ENCODE data around the gene NDUFB8.

NDUFB8 gene

GRCh38 chr10:100490531-100490930 lies 39.1 kb downstream of the NDUFB8 start:
- TF ChIP-seq PATZ1 (CRISPR knock-in tag; IDR thresholded peaks at IDR 0.05; ENCODE audit: borderline replicate concordance) (no peak), ZFP30 (CRISPR knock-in tag; IDR thresholded peaks at IDR 0.05) (no peak), ARNTL (CRISPR knock-in tag; IDR thresholded peaks at IDR 0.05; ENCODE audit: borderline replicate concordance, low read depth) (no peak), OSR1 (CRISPR knock-in tag; IDR thresholded peaks at IDR 0.05) (no peak), ISL1 (CRISPR knock-in tag; IDR thresholded peaks at IDR 0.05) (no peak), ZNF70 (CRISPR knock-in tag; IDR thresholded peaks at IDR 0.05) (no peak), CSDC2 (CRISPR knock-in tag; IDR thresholded peaks at IDR 0.05) (no peak), ZC3H10 (CRISPR knock-in tag; IDR thresholded peaks at IDR 0.05) (no peak), CSRNP3 (CRISPR knock-in tag; IDR thresholded peaks at IDR 0.05) (no peak), GLIS3 (CRISPR knock-in tag; IDR thresholded peaks at IDR 0.05) (no peak), SNAI2 (CRISPR knock-in tag; IDR thresholded peaks at IDR 0.05) (no peak), ZNF8 (CRISPR knock-in tag; IDR thresholded peaks at IDR 0.05) (no peak), RARB (CRISPR knock-in tag; IDR thresholded peaks at IDR 0.05) (no peak)
- TF ChIP-seq, protein P1, sequence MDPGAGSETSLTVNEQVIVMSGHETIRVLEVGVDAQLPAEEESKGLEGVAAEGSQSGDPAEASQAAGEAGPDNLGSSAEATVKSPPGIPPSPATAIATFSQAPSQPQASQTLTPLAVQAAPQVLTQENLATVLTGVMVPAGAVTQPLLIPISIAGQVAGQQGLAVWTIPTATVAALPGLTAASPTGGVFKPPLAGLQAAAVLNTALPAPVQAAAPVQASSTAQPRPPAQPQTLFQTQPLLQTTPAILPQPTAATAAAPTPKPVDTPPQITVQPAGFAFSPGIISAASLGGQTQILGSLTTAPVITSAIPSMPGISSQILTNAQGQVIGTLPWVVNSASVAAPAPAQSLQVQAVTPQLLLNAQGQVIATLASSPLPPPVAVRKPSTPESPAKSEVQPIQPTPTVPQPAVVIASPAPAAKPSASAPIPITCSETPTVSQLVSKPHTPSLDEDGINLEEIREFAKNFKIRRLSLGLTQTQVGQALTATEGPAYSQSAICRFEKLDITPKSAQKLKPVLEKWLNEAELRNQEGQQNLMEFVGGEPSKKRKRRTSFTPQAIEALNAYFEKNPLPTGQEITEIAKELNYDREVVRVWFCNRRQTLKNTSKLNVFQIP (CRISPR knock-in tag; IDR thresholded peaks at IDR 0.05; ENCODE audit: borderline replicate concordance, low read depth) = no peak
- TF ChIP-seq, protein P2, sequence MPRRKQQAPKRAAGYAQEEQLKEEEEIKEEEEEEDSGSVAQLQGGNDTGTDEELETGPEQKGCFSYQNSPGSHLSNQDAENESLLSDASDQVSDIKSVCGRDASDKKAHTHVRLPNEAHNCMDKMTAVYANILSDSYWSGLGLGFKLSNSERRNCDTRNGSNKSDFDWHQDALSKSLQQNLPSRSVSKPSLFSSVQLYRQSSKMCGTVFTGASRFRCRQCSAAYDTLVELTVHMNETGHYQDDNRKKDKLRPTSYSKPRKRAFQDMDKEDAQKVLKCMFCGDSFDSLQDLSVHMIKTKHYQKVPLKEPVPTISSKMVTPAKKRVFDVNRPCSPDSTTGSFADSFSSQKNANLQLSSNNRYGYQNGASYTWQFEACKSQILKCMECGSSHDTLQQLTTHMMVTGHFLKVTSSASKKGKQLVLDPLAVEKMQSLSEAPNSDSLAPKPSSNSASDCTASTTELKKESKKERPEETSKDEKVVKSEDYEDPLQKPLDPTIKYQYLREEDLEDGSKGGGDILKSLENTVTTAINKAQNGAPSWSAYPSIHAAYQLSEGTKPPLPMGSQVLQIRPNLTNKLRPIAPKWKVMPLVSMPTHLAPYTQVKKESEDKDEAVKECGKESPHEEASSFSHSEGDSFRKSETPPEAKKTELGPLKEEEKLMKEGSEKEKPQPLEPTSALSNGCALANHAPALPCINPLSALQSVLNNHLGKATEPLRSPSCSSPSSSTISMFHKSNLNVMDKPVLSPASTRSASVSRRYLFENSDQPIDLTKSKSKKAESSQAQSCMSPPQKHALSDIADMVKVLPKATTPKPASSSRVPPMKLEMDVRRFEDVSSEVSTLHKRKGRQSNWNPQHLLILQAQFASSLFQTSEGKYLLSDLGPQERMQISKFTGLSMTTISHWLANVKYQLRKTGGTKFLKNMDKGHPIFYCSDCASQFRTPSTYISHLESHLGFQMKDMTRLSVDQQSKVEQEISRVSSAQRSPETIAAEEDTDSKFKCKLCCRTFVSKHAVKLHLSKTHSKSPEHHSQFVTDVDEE (CRISPR knock-in tag; IDR thresholded peaks at IDR 0.05) = no peak

DNA sequence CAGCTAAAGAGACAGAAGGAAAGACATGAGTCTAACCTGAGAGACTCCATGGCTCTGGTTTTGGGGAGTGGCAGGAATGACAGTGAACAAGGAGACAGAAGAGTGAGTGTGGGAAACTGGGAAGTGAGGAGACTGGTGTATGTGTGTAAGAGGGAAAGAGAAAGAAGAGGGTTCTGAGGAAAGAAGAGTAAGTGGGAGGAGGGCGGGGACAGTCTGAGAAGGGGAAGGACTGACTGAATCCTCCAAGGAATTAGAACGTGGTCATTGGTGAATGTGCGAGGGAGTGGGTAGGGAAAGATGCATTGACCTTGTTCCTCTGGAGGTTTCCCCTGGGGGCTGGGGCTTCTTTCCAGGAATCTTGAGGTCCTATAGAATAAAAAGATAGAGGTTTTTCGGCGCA lies 40.3 kb downstream of the NDUFB8 start:
- ATAC-seq = no peak
- TF ChIP-seq ISL1 (CRISPR knock-in tag; IDR thresholded peaks at IDR 0.05) (no peak), RARB (CRISPR knock-in tag; IDR thresholded peaks at IDR 0.05) (no peak), ZC3H10 (CRISPR knock-in tag; IDR thresholded peaks at IDR 0.05) (no peak), GLIS3 (CRISPR knock-in tag; IDR thresholded peaks at IDR 0.05) (no peak), TOX (CRISPR knock-in tag; IDR thresholded peaks at IDR 0.05; ENCODE audit: borderline replicate concordance) (no peak), ZNF565 (CRISPR knock-in tag; conservative IDR thresholded peaks at IDR 0.05; ENCODE audit: low read depth) (no peak), PATZ1 (CRISPR knock-in tag; IDR thresholded peaks at IDR 0.05; ENCODE audit: borderline replicate concordance) (no peak), CSRNP3 (CRISPR knock-in tag; IDR thresholded peaks at IDR 0.05) (no peak)

More at GRCh38 chr10:100490531-100490930, 39.1 kb downstream of the NDUFB8 start:
- no peak for ATAC-seq

DNA sequence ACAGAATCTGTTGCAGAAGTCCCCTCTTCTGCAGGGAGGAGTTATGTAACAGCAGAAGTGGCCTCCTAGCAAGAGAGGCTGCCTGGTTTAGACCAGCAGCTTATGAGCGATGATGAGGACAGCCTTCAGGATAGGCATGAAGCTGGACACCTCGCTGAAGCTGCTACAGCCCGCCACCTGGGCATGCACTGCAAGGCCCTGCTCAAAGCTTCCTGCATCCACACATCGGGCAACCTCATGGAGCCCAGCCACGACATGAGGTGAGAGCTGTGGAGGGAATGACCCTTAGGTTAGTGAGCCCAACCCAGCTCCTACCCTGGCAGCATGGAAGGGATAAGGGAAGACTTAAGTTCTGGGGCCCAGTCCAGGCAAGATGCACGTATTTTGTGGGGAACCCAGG lies 42.1 kb downstream of the NDUFB8 start:
- TF ChIP-seq ZFP30 (CRISPR knock-in tag; IDR thresholded peaks at IDR 0.05) (no peak), TCF4 (CRISPR knock-in tag; IDR thresholded peaks at IDR 0.05; ENCODE audit: borderline replicate concordance) (no peak), PATZ1 (CRISPR knock-in tag; IDR thresholded peaks at IDR 0.05; ENCODE audit: borderline replicate concordance) (no peak), OSR1 (CRISPR knock-in tag; IDR thresholded peaks at IDR 0.05) (no peak), PPARA (CRISPR knock-in tag; IDR thresholded peaks at IDR 0.05; ENCODE audit: borderline replicate concordance) (no peak), GLIS3 (CRISPR knock-in tag; IDR thresholded peaks at IDR 0.05) (no peak), CSDC2 (CRISPR knock-in tag; IDR thresholded peaks at IDR 0.05) (no peak), ARNTL (CRISPR knock-in tag; IDR thresholded peaks at IDR 0.05; ENCODE audit: borderline replicate concordance, low read depth) (no peak), SNAI2 (CRISPR knock-in tag; IDR thresholded peaks at IDR 0.05) (no peak), ISL1 (CRISPR knock-in tag; IDR thresholded peaks at IDR 0.05) (no peak), ZNF70 (CRISPR knock-in tag; IDR thresholded peaks at IDR 0.05) (no peak), CREB5 (CRISPR knock-in tag; IDR thresholded peaks at IDR 0.05; ENCODE audit: low read depth) (no peak), RARB (CRISPR knock-in tag; IDR thresholded peaks at IDR 0.05) (no peak), ZNF8 (CRISPR knock-in tag; IDR thresholded peaks at IDR 0.05) (no peak), ZC3H10 (CRISPR knock-in tag; IDR thresholded peaks at IDR 0.05) (no peak), BACH2 (CRISPR knock-in tag; IDR thresholded peaks at IDR 0.05; ENCODE audit: borderline replicate concordance) (no peak)
- no peak for ATAC-seq

Measured in SK-N-SH treated with all-trans-retinoic acid at 6 μM for 48 hours (cell line).